ENCODE measurements around the gene ZIC4.

Gene ZIC4

GRCh38 chr3:147404000-147404799 lies 2.1 kb downstream of the ZIC4 start:
- no peak for DNase-seq

GRCh38 chr3:147403511-147403910 lies 2.8 kb downstream of the ZIC4 start:
- DNase-seq = no peak

GRCh38 chr3:147402159-147402558 lies 4.2 kb downstream of the ZIC4 start:
- DNase-seq = no peak

GRCh38 chr3:147401421-147401820 lies 4.9 kb downstream of the ZIC4 start:
- no peak for DNase-seq

- DNase-seq = no peak
Measured at GRCh38 chr3:147400999-147401398, 5.3 kb downstream of the ZIC4 start.

GRCh38 chr3:147400111-147400510 lies 6.2 kb downstream of the ZIC4 start:
- no peak for DNase-seq

GRCh38 chr3:147398813-147399534 lies 7.4 kb downstream of the ZIC4 start:
- DNase-seq = no peak

- DNase-seq = no peak
Measured at GRCh38 chr3:147397875-147398812, 8.2 kb downstream of the ZIC4 start.

- no peak for DNase-seq
Measured at GRCh38 chr3:147397155-147397874, 9.0 kb downstream of the ZIC4 start.

GRCh38 chr3:147396712-147397046 lies 9.7 kb downstream of the ZIC4 start:
- no peak for DNase-seq

GRCh38 chr3:147395899-147396711 lies 10.2 kb downstream of the ZIC4 start:
- no peak for DNase-seq

- no peak for DNase-seq
Measured at GRCh38 chr3:147394884-147395225, 11.5 kb downstream of the ZIC4 start.

GRCh38 chr3:147393943-147394883 lies 12.1 kb downstream of the ZIC4 start:
- no peak for DNase-seq

- no peak for DNase-seq
Measured at GRCh38 chr3:147393261-147393942, 12.9 kb downstream of the ZIC4 start.

GRCh38 chr3:147392625-147392946 lies 13.8 kb downstream of the ZIC4 start:
- DNase-seq = no peak

GRCh38 chr3:147391781-147392624 lies 14.3 kb downstream of the ZIC4 start:
- no peak for DNase-seq

- no peak for DNase-seq
Measured at GRCh38 chr3:147390589-147391569, 15.5 kb downstream of the ZIC4 start.

GRCh38 chr3:147389717-147390116 lies 16.6 kb downstream of the ZIC4 start:
- no peak for DNase-seq

Data from DMS 273 treated with DMSO at 0.1 percent for 48 hours (cell line).